HTR-8/SVneo (cell line): ENCODE results near the gene TPST1.
"Not testable (repeated sequence)": the region's sequence is repeated elsewhere in the genome, so short reads cannot be mapped to it uniquely, and the experiment has no call there.

Experiments
- DNase-seq: peaks from one replicate; pipeline ENCODE4 v3.0.0; 2011; ENCODE audit warnings: low spot score, mixed read lengths; ENCODE audit not compliant: insufficient read length
- FAIRE-seq: peaks from 2 replicates; lab custom pipeline; 2011; peaks lifted over from hg19 to GRCh38; lab: Jason Lieb, UNC

Gene TPST1

DNA sequence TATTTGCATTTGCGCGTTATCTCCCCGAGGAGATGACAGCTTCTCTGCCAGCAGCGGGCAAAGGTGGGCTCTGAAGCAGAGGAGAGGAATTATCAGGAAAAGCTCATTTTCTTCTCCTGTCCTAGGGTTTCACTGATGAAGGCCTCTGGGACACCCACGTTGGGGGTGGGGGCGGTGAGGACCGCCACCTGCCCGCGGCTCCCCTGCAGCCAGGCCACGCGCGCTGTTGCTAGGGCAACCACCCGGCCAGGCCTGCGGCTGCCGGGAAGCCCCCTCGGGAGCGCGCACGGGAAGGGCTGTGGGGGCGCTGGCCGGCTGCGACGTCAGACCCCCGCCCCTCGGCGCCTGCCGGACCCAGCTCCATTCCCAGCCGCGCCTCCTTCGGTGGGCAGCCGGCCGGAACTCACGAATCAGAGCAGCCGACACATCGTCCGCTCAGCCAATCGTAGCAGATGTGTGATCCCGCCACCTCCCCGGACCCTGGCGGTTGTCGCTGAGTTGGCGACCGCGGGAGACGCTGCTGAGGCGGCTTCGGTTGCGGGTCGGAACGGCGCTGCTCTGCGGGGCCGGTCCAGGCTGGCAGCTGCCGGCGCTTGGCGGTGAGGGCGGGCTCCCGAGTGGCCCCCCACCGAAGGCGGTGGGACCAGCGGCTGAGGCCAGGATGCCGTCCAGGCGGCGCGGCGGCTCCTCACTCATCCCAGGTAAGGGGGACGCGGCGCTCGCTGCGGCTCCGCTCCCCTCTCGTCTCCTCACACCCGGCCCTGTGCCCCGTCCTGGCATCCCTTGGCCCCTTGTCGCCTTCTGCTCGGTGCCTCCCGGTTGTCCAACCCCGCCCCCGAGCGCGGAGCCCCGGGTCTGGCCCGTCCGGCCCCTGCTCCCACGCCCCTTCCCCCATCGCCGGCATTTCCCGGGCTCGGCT, at the start of gene TPST1:
Gene TPST1, plus strand, starts transcription at position 513 of the 919 bp plus-strand sequence. CDS start 35,092 bp downstream, outside the sequence.
- DNase-seq (peak; percentile 94), FAIRE-seq (peak; percentile 36)

DNA sequence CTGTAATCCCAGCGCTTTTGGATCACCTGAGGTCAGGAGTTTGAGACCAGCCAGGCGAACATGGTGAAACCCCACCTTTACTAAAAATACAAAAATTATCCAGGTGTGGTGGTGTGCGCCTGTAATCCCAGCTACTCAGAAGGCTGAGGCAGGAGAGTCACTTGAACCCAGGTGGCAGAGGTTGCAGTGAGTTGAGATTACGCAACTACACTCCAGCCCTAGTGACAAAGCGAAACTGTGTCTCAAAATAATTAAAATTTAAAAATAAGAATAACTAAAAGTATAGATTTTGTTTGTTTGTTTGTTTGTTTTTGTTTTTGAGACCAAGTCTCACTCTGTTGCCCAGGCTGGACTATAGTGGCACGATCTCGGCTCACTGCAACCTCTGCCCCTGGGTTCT, 49.1 kb upstream of the TPST1 start:
- not testable (repeated sequence) for DNase-seq, FAIRE-seq

DNA sequence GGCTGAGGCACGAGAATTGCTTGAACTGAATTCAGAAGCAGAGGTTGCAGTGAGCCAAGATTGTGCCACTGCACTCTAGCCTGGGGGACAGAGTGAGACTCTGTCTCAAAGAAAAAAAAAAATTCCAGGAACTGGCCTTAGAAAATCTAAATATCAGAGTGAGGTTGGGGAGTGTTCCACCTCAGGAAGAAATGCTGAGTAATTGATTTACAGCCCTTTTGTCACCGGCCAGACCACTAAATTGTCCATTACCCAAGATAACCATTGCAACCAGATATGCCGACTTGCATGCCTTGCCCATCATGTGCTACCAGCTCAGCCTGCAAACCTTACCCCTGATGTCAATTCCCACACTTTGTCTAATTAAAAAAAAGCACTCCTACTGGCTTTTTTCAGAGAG, 48.1 kb upstream of the TPST1 start:
- DNase-seq (no peak), FAIRE-seq (no peak)

DNA sequence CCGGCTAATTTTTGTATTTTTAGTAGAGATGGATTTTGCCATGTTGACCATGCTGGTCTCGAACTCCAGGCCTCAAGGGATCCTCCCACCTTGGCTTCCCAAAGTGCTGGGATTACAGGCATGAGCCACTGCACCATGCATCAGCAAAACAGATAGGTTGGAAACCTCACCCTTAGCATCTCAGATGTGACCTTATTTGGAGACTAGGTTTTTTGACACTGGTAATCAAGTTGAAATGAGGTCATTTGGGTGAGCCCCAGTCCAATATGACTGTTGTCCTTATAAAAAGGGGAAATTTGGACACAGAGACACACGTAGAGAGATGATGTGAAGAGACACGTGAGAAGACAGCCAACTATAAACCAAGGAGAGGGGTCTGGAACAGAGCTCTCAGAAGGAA, 42.5 kb upstream of the TPST1 start:
- FAIRE-seq (no peak), DNase-seq (no peak)

DNA sequence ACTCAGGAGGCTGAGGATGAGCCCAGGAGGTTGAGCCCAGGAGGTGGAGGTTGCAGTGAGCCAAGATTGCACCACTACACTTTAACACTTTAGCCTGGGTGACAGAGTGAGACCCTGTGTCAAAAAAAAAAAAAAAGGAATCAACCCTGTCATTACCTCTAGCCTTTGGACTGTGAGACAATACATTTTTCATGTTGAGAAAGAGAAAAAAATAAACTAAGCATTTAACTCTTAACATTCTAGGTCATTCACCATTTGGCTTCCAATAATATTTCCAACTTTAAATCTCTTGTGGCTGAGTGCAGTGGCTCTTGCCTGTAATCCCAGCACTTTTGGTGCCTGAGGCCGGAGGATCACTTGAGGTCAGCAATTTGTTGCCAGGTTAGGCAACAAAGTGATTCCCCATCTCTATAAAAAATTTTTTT, 41.9 kb upstream of the TPST1 start:
- DNase-seq (no peak), FAIRE-seq (no peak)

DNA sequence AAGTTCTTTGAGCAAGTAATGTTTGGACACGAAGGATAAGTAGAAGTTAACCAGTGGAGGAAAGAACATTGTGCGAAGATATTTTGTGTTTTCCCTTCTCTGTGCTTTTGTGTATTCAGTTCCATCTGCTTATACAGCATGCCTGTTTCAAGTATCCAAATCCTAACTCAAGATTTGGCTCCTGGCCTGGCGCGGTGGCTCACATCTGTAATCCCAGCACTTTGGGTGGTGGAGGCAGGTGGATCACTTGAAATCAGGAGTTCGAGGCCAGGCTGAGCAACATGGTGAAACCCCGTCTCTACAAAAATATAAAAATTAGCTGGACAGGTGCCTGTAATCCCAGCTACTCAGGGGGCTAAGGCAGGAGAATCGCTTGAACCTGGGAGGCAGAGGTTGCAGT, 40.8 kb upstream of the TPST1 start:
- no peak for FAIRE-seq
- DNase-seq = no peak

DNA sequence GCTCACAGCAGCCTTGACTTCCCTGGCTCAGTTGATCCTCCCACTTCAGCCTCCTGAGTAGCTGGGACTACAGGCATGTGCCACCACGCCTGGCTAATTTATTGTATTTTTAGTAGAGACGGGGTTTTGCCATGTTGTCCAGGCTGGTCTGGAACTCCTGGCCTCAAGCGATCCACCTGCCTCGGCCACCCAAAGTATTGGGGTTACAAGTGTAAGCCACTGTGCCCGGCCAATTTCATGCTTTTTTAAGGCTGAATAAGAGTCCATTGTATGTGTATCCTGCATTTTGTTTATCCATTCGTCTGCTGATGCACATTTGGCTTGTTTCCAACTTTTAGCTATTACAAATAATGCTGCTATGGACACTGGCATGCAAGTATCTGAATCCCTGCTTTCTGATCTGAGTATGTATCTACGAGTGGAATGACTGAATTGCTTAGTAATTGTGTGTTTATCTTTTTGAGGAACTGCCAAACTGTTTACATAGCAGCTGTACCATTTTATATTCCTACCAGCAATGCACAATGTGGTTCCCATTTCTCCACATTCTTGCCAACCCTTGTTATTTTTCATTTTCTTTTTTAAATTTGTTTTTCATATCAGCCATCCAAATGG, 37.3 kb upstream of the TPST1 start:
- FAIRE-seq (no peak), DNase-seq (no peak)

DNA sequence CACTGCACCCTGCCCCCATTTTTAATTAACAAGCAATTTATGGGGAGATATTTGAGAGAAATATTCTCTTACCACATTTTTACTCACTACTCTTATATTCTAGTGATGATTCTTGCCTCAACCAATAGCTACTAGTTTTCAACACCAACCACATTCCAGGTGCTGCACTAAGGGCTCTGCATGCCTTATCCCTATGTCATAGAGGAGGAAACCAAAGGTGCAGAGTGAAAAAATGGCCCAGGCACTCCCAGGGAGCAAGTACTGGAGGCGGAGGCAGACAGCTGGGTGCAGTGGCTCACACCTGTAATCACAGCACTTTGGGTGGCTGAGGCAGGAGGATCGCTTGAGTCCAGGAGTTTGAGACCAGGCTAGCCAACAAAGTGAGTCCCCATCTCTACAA, 35.5 kb upstream of the TPST1 start:
- DNase-seq (no peak), FAIRE-seq (no peak)

DNA sequence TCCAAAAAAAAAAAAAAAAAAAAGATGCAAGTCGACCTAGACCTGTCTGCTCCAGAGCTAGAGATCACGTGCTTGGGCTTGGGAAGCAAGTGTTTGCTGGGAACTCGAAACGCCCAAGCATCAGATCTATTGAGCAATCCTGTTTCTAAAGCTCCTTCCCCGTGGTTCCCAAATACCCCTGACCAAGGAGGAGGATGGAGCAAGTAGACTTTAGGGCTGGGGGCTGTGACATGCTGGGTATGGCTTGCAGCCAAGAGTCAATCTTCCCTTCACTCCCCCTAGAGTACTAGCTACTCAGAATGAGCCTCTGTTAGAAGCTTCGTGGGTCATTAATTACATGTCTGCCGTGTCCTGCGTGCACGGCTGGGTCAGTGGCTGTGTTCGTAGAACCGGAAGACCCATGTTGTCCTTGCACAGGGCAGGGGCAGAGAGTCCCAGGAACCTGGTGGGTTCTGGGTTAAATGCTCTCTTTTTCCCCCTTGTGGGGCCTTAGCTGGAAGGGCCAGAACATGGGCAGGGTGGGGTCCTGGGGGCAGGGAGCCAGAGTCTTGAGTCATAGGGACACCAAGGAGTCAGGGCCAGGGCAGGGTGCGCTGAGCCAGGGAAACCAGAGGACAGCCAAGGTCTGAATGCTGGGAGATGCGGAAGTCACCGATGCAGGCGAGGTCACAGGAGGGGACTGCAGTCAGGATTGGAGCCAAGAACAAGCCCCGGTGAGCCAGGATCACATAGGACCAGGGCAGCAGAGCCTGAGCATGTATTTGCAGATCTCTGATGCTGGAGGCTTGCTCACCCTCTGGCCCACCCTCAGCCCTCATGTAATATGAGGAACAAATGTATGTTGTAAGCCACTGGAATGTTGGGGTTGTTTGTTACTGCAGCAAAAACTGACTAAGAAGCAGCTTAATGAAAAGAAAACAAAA, 34.6 kb upstream of the TPST1 start:
- no peak for DNase-seq
- FAIRE-seq = no peak

DNA sequence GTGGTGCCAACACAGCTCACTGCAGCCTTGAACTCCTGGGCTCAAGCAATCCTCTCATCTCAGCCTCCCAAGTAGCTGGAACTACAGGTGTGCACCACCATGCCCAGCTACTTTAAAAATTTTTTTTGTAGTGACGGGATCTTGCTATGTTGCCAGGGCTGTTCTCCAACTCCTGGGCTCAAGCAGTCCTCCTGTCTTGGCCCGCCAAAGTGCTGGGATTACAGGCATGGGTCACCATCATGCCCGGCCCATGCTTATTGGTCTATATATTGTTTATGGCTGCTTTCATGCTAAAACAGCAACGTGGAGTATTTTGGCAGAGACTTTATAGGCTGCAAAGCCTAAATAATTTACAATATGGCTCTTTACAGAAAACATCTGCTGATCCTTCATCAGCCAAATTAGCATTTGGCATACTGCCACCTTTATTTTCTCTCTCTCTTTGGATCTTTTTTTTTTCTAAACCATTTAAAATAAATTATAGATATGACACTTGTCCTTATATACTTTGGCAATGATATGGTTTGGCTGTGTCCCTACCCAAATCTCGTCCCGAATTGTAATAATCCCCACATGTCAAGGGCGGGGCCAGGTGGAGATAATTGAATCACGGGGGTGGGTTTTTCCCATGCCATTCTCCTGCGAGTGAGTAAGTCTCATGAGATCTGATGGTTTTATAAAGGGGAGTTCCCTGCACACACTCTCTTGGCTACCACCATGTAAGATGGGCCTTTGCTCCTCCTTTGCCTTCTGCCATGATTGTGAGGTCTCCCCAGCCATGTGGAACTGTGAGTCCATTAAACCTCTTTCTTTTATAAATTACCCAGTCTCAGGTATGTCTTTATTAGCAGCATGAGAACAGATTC, 32.4 kb upstream of the TPST1 start:
- DNase-seq, FAIRE-seq: not testable (repeated sequence)

DNA sequence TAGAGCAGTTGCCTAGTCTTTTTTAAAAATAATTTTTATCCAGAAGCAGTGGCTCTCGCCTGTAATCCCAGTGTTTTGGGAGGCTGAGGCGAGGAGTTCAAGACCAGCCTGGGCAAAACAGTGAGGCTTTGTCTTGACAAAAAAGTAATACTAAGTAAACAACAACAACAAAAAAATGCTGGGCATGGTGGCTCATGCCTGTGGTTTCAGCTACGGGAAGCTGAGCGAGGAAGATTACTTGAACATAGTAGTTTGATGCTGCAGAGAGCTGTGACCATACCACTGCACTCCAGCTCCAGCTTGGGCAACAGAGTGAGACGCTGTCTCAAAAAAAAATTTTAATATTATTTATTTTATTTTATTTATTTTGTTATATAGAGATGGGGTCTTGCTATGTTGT, 31.3 kb upstream of the TPST1 start:
- DNase-seq = no peak
- no peak for FAIRE-seq

DNA sequence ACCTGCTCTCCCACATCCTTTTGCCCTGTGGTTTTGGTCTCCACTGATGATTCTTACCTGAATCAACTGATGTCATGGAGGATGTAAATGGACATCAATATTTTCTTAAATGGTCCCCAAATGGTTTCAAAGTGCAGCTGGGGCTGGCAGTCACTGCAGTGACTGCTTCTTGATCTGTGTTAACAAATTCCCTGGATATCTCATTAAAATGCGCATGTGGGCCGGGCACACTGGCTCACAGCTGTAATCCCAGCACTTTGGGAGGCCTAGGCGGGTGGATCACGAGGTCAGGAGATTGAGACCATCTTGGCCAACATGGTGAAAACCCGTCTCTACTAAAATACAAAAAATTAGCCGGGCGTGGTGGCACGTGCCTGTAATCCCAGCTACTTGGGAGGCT, 30.1 kb upstream of the TPST1 start:
- not testable (repeated sequence) for DNase-seq, FAIRE-seq

DNA sequence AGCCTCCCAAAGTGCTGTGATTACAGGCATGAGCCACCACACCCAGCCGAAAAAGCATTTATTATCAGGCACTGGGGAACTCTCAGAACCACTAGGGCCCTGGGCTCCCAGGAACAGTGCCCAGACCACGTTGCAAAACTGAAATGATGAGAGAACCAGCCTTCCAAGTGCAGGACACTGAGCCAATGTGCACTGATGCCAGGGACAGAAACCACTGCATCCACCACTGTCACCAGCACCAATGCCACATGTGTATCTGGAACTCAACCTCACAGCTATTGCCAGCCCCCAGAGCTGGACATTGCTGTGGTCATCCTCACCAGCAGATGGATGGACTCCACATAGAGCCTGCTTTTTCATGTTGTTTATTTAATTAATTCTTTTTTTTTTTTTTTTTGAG, 28.2 kb upstream of the TPST1 start:
- FAIRE-seq (no peak), DNase-seq (no peak)

DNA sequence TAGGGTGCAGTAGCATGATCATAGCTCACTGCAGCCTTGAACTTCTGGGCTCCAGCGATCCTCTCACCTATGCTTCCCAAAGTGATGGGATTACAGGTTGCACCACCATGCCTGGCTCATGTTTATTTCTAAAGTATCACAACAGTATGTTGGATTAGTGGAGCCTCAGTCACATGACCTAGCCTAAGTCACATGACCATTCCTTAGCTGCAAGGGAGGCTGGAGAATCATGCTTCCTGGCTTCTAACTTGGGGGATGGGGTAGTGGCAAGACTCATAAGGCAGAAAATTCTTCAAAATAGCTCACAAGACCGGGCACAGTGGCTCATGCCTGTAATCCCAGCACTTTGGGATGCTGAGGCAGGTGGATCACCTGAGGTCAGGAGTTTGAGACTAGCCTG, 26.9 kb upstream of the TPST1 start:
- FAIRE-seq = no peak
- DNase-seq = no peak

DNA sequence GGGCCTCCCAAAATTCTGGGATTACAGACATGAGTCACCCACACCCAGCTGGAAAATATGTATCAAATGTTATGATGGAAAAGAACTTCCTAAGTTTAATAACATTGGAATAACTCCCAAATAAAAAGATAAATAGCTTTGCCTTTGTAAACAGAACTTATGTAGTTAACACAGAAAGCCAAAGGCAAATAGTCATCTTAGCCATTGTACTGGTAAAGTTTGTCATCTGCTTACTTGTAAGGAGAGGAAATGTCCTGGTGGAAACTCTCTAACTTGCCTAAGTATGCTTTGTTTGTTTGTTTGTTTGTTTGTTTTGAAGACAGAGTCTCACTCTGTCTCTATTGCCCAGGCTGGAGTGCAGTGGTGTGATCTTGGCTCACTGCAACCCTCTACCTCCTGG, 23.8 kb upstream of the TPST1 start:
- DNase-seq = no peak
- no peak for FAIRE-seq

DNA sequence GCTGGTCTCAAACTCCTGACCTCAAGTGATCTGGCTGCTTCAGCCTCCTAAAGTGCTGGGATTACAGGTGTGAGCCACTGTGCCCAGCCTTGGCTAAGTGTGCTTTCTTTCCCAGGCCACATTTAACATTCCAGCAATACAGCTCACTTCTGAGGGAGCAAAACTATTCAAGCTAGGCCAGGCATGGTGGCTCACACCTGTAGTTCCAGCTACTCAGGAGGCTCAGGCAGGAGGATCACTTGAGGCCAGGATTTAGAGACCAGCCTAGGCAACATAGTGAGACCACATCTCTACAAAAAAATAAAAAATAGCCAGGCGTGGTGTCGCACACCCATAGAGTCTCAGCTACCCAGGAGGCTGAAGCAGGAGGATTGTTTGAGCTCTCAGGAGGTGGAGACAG, 23.3 kb upstream of the TPST1 start:
- FAIRE-seq = no peak
- DNase-seq = no peak

DNA sequence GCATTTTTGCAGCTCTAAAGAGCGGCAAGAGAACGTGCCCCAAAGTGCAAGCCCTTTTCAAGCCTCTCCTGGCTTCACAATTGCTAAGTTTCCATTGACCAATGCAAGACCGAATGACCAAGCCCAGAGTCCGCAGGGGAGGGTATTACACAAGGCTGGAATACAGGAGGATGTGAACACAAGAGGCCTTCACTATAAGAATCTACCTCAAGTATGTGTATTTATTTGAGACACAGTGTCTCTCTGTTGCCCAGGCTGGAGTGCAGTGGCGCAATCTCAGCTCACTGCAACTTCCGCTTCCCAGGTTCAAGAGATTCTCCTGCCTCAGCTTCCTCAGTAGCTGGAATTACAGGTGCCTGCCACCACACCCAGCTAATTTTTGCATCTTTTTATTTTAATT, 22.2 kb upstream of the TPST1 start:
- no peak for DNase-seq

DNA sequence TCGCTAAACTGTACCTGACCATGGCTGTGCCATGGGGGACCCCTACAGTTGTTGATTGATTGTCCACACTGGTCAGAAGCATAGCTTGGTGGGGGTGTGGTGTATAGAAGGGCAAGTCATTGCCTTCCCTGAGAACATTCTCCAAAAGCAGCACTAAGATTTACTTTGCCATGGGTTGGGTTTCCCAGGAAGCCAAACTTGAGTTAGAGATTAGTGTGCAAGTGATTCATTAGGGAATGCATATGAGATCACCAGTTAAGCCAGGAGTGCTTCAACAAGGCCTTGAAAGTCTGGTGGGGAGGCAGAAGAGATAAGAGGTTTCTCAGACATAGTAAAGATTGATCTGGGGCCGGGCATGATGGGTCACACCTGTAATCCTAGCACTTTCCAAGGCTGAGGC, 21.4 kb upstream of the TPST1 start:
- FAIRE-seq (no peak), DNase-seq (peak; percentile 25)

More for the DNA sequence above, 22.2 kb upstream of the TPST1 start:
- FAIRE-seq = no peak

DNA sequence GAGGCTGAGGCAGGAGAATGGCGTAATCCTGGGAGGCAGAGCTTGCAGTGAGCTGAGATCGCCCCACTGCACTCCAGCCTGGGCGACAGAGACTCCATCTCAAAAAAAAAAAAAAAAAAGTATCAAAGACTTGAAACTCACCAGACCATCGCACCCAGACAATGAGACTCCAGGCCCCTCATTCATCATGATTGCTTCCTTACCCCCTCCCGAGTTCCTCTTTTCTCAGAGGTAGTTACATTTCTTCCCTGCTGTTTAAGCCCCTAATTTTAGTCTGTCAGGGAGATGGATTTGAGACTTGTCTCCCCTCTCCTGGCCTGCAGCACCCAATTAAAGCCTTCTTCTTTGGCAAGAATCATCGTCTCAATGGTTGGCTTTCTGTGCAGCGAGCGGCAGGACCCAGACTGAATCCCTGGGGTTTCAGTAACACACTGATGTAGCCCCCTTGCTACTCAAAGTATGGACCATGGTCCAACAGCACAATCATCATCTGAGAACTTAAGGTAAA, 19.4 kb upstream of the TPST1 start:
- no peak for FAIRE-seq

More for the DNA sequence above, 19.4 kb upstream of the TPST1 start:
- no peak for DNase-seq
